Fibroblast of mammary gland (primary cell): Measurements from ENCODE around the gene BEST2.

Source experiments
- DNase-seq: peaks from one replicate; pipeline ENCODE4 v3.0.0-alpha.2; 2010; ENCODE audit warnings: low read depth
- H3K4me3 ChIP-seq: 2 replicates; pipeline ENCODE4 v1.5.1; 2011; ENCODE audit warnings: low read depth, mild to moderate bottlenecking, low read length, moderate library complexity; ENCODE audit not compliant: control insufficient read depth
- CTCF ChIP-seq: conservative IDR thresholded peaks from 2 replicates; pipeline ENCODE4 v1.5.1; 2011; ENCODE audit warnings: low read depth, low read length, inconsistent platforms; ENCODE audit not compliant: control insufficient read depth, insufficient read depth

The BEST2 gene

GRCh38 chr19:12791345-12792050 is 39.9 kb downstream of the BEST2 start, which contains the start of gene JUNB:
TSS of gene JUNB (plus strand) at chr19:12791486. CDS start at chr19:12791772, 286 bp downstream.
- H3K4me3 ChIP-seq, result peak within 1 kb of the TSS; percentile 88
- peak; percentile 95 for DNase-seq
- TF ChIP-seq CTCF, result no peak

DNA sequence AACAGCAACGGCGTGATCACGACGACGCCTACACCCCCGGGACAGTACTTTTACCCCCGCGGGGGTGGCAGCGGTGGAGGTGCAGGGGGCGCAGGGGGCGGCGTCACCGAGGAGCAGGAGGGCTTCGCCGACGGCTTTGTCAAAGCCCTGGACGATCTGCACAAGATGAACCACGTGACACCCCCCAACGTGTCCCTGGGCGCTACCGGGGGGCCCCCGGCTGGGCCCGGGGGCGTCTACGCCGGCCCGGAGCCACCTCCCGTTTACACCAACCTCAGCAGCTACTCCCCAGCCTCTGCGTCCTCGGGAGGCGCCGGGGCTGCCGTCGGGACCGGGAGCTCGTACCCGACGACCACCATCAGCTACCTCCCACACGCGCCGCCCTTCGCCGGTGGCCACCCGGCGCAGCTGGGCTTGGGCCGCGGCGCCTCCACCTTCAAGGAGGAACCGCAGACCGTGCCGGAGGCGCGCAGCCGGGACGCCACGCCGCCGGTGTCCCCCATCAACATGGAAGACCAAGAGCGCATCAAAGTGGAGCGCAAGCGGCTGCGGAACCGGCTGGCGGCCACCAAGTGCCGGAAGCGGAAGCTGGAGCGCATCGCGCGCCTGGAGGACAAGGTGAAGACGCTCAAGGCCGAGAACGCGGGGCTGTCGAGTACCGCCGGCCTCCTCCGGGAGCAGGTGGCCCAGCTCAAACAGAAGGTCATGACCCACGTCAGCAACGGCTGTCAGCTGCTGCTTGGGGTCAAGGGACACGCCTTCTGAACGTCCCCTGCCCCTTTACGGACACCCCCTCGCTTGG is 40.7 kb downstream of the BEST2 start:
- peak; percentile 54 for DNase-seq
- peak overlapping the region; percentile 88 for H3K4me3 ChIP-seq
- TF ChIP-seq CTCF, result no peak

GRCh38 chr19:12792853-12793289 is 41.3 kb downstream of the BEST2 start:
- no peak for TF ChIP-seq CTCF
- DNase-seq, result no peak
- peak overlapping the region; percentile 88 for H3K4me3 ChIP-seq

- peak; percentile 92 for DNase-seq
- TF ChIP-seq CTCF, result no peak
- H3K4me3 ChIP-seq, result peak overlapping the region; percentile 88
Measured at GRCh38 chr19:12793290-12794195, 42.0 kb downstream of the BEST2 start.

DNA sequence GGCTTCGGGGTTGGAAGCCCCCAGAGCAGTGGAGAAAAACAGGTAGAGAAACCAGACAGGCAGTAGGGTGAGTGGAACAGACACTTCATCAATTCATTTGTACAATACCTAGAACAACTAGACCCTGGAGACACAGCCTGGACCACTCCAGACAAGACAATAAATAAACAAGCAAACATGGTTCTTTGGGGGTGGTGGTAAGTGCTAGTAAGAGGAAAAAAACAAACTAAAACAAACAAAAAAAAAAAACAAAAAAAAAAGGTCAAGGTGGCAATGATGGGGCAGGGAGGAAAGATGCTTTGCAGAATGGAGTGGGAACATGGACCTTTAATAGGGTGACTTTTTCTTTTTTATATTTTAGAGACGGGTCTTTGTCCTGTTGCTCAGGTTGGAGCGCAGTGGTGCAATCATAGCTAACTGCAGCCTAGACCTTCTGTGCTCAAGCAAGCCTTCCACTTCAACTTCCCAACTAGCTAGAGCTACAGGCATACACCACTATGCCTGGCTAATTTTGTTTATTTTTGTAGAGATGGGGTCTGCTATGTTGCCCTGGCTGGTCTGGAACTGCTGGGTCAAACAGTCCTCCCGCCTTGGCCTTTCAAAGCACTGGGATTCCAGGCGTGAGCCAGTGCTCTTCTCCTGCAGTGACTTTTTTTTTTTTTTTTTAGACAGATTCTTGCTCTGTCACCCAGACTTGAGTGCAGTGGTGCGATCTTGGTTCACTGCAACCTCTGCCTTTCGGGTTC is 42.8 kb downstream of the BEST2 start:
- no peak overlapping the region for H3K4me3 ChIP-seq
- no peak for TF ChIP-seq CTCF
- peak; percentile 57 for DNase-seq

GRCh38 chr19:12794971-12795381 is 43.4 kb downstream of the BEST2 start:
- H3K4me3 ChIP-seq, result no peak overlapping the region
- no peak for TF ChIP-seq CTCF
- no peak for DNase-seq
